Endothelial cell of umbilical vein (primary cell): ENCODE data around the gene ARL8A. TPM values are rescaled to one million over a fixed set of nuclear protein-coding genes. Genes with fewer than 3 reads are reported as not detected.

Experiments
- BruUV-seq: library from RNA; stranded (reverse); fragments of 400-500 nt; replicated peaks from 2 replicates; lab custom pipeline; 2021; lab: Mats Ljungman, UMichigan
- CTCF ChIA-PET: fragments of 300-600, 350-600 bp; sonication (Branson Sonifier 250); formaldehyde crosslinking; loops from one replicate; lab custom pipeline; 2021; ENCODE audit warnings: antibody characterized with exemption, inconsistent platforms; lab: Charles Lee
- POLR2A ChIA-PET: fragments of 300-600, 350-600 bp; sonication (Branson Sonifier 250); formaldehyde crosslinking; loops from one replicate; lab custom pipeline; 2021; ENCODE audit warnings: antibody characterized with exemption, inconsistent platforms; lab: Charles Lee
- DNase-seq: peaks from one replicate; pipeline ENCODE4 v3.0.0-alpha.2; 2011; ENCODE audit warnings: low read depth, low spot score
- FAIRE-seq: peaks from 2 replicates; lab custom pipeline; 2011; peaks lifted over from hg19 to GRCh38; lab: Jason Lieb, UNC
- H2AFZ ChIP-seq: 2 replicates; pipeline ENCODE4 v1.6.0; 2012; ENCODE audit warnings: low read depth, low read length, control low read depth, inconsistent platforms
- H3K27ac ChIP-seq: 2 replicates; pipeline ENCODE4 v1.5.1; 2011; ENCODE audit warnings: low read depth, mild to moderate bottlenecking, control low read depth, low read length, moderate library complexity; ENCODE audit not compliant: insufficient read depth
- H3K27me3 ChIP-seq, 2 experiments: 2 replicates each; pipeline versions ENCODE4 v1.6.0 to v1.6.1; 2011; ENCODE audit warnings: low read length in 2 of 2, mixed read lengths in 1 of 2; ENCODE audit not compliant: control insufficient read depth in 2 of 2, insufficient read depth in 2 of 2
- H3K36me3 ChIP-seq, 2 experiments: 2 replicates in 1 of 2; 3 replicates in 1 of 2; pipeline ENCODE4 v1.5.1; 2011; ENCODE audit warnings: low read length in 2 of 2, mild to moderate bottlenecking in 1 of 2, moderate library complexity in 1 of 2; ENCODE audit not compliant: control insufficient read depth in 2 of 2, insufficient read depth in 2 of 2; ENCODE audit errors: extremely low read depth in 1 of 2
- H3K4me1 ChIP-seq: 3 replicates; pipeline ENCODE4 v1.5.1; 2011; ENCODE audit warnings: mild to moderate bottlenecking, low read length; ENCODE audit not compliant: control insufficient read depth, insufficient read depth; ENCODE audit errors: extremely low read depth
- H3K4me2 ChIP-seq: 2 replicates; pipeline ENCODE4 v1.6.1; 2011; ENCODE audit warnings: low read length, control low read depth, mixed read lengths; ENCODE audit not compliant: insufficient read depth
- H3K4me3 ChIP-seq, 3 experiments: fragments of 200-600 bp in 1 of 3; sonication (generic), shearing (Covaris generic) in 1 of 3; replicated peaks in 1 of 3; 2 replicates each; pipeline ENCODE4 v1.5.1; 2011 to 2016; ENCODE audit warnings: control low read depth in 3 of 3, low read length in 3 of 3, mild to moderate bottlenecking in 2 of 3, inconsistent platforms in 1 of 3, low read depth in 1 of 3, moderate library complexity in 1 of 3; ENCODE audit not compliant: insufficient read depth in 1 of 3
- H3K79me2 ChIP-seq: 2 replicates; pipeline ENCODE4 v1.6.0; 2012; ENCODE audit warnings: low read length, inconsistent platforms; ENCODE audit not compliant: control insufficient read depth, insufficient read depth
- H3K9ac ChIP-seq: replicated peaks from 2 replicates; pipeline ENCODE3; 2011; ENCODE audit warnings: low read length, control low read depth; ENCODE audit not compliant: insufficient read depth; ENCODE audit errors: extremely low read depth
- H3K9me1 ChIP-seq: replicated peaks from 3 replicates; pipeline ENCODE4 v1.6.0; 2011; ENCODE audit warnings: mild to moderate bottlenecking, low read length; ENCODE audit not compliant: control insufficient read depth, insufficient read depth; ENCODE audit errors: extremely low read depth
- H3K9me3 ChIP-seq: replicated peaks from 2 replicates; pipeline ENCODE4 v1.5.1; 2012; ENCODE audit warnings: low read length, inconsistent platforms; ENCODE audit not compliant: control insufficient read depth, insufficient read depth
- H4K20me1 ChIP-seq: replicated peaks from 2 replicates; pipeline ENCODE3; 2011; ENCODE audit warnings: mild to moderate bottlenecking, low read length; ENCODE audit not compliant: control insufficient read depth, insufficient read depth; ENCODE audit errors: extremely low read depth
- FOS ChIP-seq: IDR thresholded peaks from 2 replicates; pipeline ENCODE4 v1.6.1; 2011; ENCODE audit warnings: mild to moderate bottlenecking, low read length, moderate library complexity, borderline replicate concordance; ENCODE audit not compliant: insufficient read depth
- GATA2 ChIP-seq: IDR thresholded peaks from 2 replicates; pipeline ENCODE4 v1.7.0; 2011; ENCODE audit warnings: low read depth, mild to moderate bottlenecking, moderate library complexity, mixed read lengths, low read length; ENCODE audit not compliant: insufficient read length, insufficient read depth
- JUN ChIP-seq: IDR thresholded peaks from 2 replicates; pipeline ENCODE4 v1.6.1; 2011; ENCODE audit warnings: borderline replicate concordance, low read depth; ENCODE audit not compliant: insufficient read length, insufficient read depth
- POLR2A ChIP-seq: IDR thresholded peaks from 2 replicates; pipeline ENCODE4 v1.6.1; 2012; ENCODE audit warnings: low read depth, mild to moderate bottlenecking, control low read depth, low read length
- POLR2AphosphoS5 ChIP-seq: IDR thresholded peaks from 2 replicates; pipeline ENCODE4 v1.6.1; 2012; ENCODE audit warnings: low read depth, mild to moderate bottlenecking, control low read depth, low read length, moderate library complexity; ENCODE audit not compliant: insufficient read depth
- dilution Hi-C: fragments of 300-500 bp; cut with MboI; formaldehyde crosslinking; loops from one replicate; pipeline ENCODE4 v1.15.0; 2019; ENCODE audit warnings: low sequenced_read_pairs; ENCODE audit not compliant: extremely low pct_ligation_motif_present
- intact Hi-C: fragments of 100-400 bp; cut with micrococcal nuclease; formaldehyde crosslinking; loops from one replicate; pipeline ENCODE4 v1.10.0; 2022
- polyA plus RNA-seq, 4 experiments: library from polyadenylated mRNA; depleted of rRNA in 3 of 4; stranded (reverse) in 3 of 4; unstranded in 1 of 4; fragments of >200 nt; gene quantifications; 2 replicates each; pipeline versions ENCODE4 v1.2.1 to v1.2.3, GENCODE V29; 2011 to 2012; ENCODE audit warnings: missing spikeins in 1 of 4
- total RNA-seq: library from RNA; stranded (reverse); gene quantifications from 2 replicates; pipeline ENCODE4 v1.2.3, GENCODE V29; 2021
- TF ChIP-seq, protein P1 (sequence below): IDR thresholded peaks from 2 replicates; pipeline ENCODE4 v1.6.1; 2011; ENCODE audit not compliant: insufficient read depth, insufficient read length
- TF ChIP-seq, protein P2 (sequence below), 2 donors: IDR thresholded peaks; 1 replicate in 1 of 2; 2 replicates in 1 of 2; pipeline ENCODE4 v1.5.1; 2011; ENCODE audit warnings: low read length in 2 of 2, mild to moderate bottlenecking in 2 of 2, moderate library complexity in 2 of 2, control low read depth in 1 of 2, inconsistent platforms in 1 of 2, low read depth in 1 of 2; ENCODE audit not compliant: insufficient read depth in 1 of 2; ENCODE audit errors: extremely low read depth in 1 of 2

ARL8A gene
- total and polyA plus RNA-seq, 2 donors (not counting 3 experiments of a cell fraction or from before 2014, with no cell fraction given): 54.3 to 69.5 TPM

DNA sequence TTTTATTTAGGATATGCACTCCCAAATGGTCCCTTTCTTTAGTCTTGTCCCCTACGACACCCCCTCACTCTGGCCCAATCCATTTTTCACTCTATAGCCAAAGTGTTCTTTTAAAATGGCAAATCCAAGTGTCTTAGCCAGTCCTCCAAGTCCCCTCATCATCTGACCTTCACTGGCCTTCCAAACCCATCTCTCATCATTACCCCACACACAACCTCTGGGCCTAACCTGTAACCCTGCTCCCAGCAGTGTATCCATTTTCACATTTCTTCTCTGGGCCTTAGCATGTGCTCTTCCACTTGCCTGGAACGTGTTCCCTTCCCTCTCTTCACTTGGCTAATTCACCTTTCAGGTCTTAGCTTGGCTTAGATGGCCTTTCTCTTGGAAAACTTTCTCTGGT is 6.5 kb upstream of the ARL8A start:
- CTCF ChIA-PET: no interaction called here
- BruUV-seq: no TSS peak
- Histone ChIP-seq H3K9me1 (no peaks in the 10 kb centered on the region), H3K4me3 (no peak overlapping the region), H3K79me2 (no peaks in the 10 kb centered on the region), H4K20me1 (no peaks in the 10 kb centered on the region), H3K27ac (no peak overlapping the region), H3K9me3 (no peaks in the 10 kb centered on the region), H3K36me3 (no peaks in the 10 kb centered on the region), H3K27me3 (no peaks in the 10 kb centered on the region), H3K9ac (no peak overlapping the region), H3K4me2 (no peak overlapping the region), H2AFZ (no peak overlapping the region), H3K4me1 (peaks cover 11% of the 10 kb centered on the region)
- no peak for FAIRE-seq
- TF ChIP-seq JUN: no peak
- TF ChIP-seq POLR2A: no peak
- TF ChIP-seq, protein P1, sequence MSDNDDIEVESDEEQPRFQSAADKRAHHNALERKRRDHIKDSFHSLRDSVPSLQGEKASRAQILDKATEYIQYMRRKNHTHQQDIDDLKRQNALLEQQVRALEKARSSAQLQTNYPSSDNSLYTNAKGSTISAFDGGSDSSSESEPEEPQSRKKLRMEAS: no peak
- TF ChIP-seq FOS: no peak
- no peak for TF ChIP-seq POLR2AphosphoS5
- no peak for TF ChIP-seq GATA2
- no peak for DNase-seq
- intact Hi-C loops (no loop called here), dilution Hi-C loops (no loop called here)
- POLR2A ChIA-PET: no interaction called here

DNA sequence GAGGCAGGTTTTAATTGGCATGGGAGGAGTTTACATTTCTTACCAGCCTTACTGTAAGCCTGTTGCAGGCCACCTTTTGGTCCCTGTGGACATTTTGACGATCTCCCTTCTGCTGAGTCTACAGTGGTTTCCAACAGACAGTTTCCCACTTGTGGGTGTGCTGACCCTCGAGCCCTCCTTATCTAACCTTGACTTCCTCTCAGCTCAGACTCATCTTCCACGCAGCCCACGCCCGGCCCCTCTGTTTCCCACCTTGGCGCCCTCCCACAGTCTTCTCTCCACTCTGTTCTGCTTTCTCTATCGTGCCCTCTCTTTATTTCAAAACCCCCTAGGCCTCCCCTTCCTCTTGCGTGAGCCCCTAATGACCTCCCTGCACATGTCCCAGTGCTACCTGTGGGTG is 6.1 kb upstream of the ARL8A start:
- TF ChIP-seq, protein P1: no peak
- TF ChIP-seq JUN: no peak
- TF ChIP-seq POLR2AphosphoS5: no peak
- TF ChIP-seq GATA2: no peak
- no peak for TF ChIP-seq FOS
- TF ChIP-seq POLR2A: no peak
- TF ChIP-seq, protein P2, sequence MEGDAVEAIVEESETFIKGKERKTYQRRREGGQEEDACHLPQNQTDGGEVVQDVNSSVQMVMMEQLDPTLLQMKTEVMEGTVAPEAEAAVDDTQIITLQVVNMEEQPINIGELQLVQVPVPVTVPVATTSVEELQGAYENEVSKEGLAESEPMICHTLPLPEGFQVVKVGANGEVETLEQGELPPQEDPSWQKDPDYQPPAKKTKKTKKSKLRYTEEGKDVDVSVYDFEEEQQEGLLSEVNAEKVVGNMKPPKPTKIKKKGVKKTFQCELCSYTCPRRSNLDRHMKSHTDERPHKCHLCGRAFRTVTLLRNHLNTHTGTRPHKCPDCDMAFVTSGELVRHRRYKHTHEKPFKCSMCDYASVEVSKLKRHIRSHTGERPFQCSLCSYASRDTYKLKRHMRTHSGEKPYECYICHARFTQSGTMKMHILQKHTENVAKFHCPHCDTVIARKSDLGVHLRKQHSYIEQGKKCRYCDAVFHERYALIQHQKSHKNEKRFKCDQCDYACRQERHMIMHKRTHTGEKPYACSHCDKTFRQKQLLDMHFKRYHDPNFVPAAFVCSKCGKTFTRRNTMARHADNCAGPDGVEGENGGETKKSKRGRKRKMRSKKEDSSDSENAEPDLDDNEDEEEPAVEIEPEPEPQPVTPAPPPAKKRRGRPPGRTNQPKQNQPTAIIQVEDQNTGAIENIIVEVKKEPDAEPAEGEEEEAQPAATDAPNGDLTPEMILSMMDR (IDR thresholded peaks at IDR 0.05; ENCODE audit: extremely low read depth in 1 of 2, insufficient read depth in 1 of 2, low read depth in 1 of 2, low read length in 2 of 2): no peak
- H3K79me2 ChIP-seq: no peaks in the 10 kb centered on the region

More for the DNA sequence above, 6.1 kb upstream of the ARL8A start:
- H3K4me2 ChIP-seq: no peak overlapping the region
- peaks cover 11% of the 10 kb centered on the region for H3K4me1 ChIP-seq
- no peaks in the 10 kb centered on the region for H3K9me1 ChIP-seq
- no peak overlapping the region for H3K27ac ChIP-seq
- no TSS peak for BruUV-seq
- FAIRE-seq: no peak
- no peak overlapping the region for H3K4me3 ChIP-seq
- dilution Hi-C loops (no loop called here), intact Hi-C loops (no loop called here)
- no peaks in the 10 kb centered on the region for H4K20me1 ChIP-seq
- no peaks in the 10 kb centered on the region for H3K9me3 ChIP-seq
- no peaks in the 10 kb centered on the region for H3K27me3 ChIP-seq
- no peaks in the 10 kb centered on the region for H3K36me3 ChIP-seq
- DNase-seq: no peak
- POLR2A ChIA-PET: no interaction called here
- H3K9ac ChIP-seq: no peak overlapping the region
- H2AFZ ChIP-seq: no peak overlapping the region
- CTCF ChIA-PET: no interaction called here
